Subcutaneous adipose tissue (tissue), 4 donors: ENCODE results near the gene CRYM. TPM values are rescaled to one million over a fixed set of nuclear protein-coding genes. Genes with fewer than 3 reads are reported as not detected.

ENCODE experiments used
- total RNA-seq, 4 donors: library from RNA; depleted of rRNA; stranded (reverse); fragments of >200 nt; gene quantifications; one replicate each; pipeline ENCODE4 v1.1.0, GENCODE V29; 2016
- TF ChIP-seq, protein P1 (sequence below): fragments of 450-650 bp; IDR thresholded peaks from one replicate; pipeline ENCODE4 v1.5.1; 2016; ENCODE audit warnings: low read depth, mild to moderate bottlenecking, control low read depth, antibody characterized with exemption, moderate library complexity

Gene CRYM
- total RNA-seq, 4 donors from 2014 or later, result 0.85 to 3.1 (median 1.9) TPM; not detected in 1

DNA sequence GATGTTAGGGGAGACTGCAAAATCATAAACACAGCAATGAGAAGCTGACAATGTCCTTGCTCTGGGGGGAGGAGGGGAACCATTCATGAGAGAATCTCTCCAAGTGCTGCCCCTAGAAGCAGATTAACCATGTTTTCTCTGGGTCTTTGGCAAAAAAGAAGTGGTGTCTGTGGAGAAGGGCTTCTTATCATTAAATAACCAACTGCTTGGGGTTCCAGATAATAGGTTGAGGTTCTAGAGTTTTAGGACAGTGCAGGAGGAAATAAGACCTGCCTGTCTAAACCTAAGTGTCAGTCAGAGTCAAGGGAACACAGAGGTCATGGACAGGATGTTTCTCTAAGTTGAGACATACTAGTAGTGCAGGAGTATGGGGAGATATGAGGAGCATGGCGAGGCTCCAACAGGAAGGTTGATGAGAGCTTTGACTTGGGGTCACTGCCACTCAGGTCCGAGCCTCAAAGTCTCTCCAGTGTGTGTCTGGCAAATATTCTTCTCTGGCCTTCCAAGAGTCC lies 49.7 kb downstream of the CRYM start:
- TF ChIP-seq, protein P1, sequence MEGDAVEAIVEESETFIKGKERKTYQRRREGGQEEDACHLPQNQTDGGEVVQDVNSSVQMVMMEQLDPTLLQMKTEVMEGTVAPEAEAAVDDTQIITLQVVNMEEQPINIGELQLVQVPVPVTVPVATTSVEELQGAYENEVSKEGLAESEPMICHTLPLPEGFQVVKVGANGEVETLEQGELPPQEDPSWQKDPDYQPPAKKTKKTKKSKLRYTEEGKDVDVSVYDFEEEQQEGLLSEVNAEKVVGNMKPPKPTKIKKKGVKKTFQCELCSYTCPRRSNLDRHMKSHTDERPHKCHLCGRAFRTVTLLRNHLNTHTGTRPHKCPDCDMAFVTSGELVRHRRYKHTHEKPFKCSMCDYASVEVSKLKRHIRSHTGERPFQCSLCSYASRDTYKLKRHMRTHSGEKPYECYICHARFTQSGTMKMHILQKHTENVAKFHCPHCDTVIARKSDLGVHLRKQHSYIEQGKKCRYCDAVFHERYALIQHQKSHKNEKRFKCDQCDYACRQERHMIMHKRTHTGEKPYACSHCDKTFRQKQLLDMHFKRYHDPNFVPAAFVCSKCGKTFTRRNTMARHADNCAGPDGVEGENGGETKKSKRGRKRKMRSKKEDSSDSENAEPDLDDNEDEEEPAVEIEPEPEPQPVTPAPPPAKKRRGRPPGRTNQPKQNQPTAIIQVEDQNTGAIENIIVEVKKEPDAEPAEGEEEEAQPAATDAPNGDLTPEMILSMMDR, result no peak

DNA sequence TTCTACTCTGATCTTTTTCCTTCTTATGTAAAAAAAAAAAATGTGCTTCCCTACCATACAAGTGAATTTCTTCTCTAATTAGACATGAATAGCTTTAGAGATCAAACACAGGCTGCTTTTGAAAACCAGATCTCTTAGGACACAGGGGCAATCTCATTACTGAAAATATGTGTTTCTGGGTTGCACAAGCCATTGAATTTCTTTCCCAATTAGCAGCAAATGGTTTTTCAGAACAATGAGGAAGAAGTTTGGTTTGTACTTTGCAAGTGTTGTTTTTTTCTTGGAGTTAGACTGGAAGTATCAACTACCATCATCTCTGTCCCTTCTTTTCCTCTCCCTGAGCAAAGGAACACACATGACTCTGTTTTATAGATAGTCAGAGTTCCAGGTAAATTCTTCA lies 50.2 kb downstream of the CRYM start:
- TF ChIP-seq, protein P1, result no peak

DNA sequence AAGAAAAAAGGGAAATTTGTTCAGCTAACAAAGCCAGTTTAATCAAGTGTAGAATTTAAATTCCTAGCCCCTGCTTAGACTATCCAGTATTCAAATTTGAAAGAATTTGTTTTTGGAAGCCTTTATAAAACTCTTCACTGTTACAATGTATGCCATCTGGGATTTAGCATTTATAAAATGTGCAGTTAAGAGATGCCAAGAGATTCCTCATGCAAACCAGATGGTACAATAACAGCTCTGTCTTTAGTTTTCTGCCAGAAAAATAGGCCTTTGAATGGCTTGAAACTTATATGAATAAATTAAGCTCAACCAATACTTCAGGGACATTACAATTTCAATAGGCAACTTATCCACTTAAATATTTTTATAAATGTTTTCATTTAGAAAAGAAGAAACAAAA lies 51.3 kb downstream of the CRYM start:
- TF ChIP-seq, protein P1, result no peak

DNA sequence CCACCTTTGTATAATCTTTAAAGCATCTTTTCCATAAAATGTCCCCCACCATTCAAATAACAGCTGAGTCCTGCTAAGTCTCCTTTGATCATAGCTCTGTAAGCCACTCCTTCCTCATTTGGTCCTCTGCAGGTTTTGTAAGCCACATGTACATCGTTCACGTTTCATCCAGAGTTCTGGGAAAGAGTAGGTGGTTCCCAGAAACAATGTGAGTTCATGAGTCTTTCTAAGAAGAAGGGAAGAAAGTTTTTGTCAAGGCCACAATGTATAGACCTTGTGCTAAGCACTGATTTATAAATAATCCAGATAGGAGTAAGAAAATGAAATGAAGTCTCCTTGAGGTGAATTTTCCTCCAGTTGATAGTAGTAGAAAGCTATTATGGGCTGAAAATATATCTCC lies 53.3 kb downstream of the CRYM start:
- TF ChIP-seq, protein P1, result no peak

DNA sequence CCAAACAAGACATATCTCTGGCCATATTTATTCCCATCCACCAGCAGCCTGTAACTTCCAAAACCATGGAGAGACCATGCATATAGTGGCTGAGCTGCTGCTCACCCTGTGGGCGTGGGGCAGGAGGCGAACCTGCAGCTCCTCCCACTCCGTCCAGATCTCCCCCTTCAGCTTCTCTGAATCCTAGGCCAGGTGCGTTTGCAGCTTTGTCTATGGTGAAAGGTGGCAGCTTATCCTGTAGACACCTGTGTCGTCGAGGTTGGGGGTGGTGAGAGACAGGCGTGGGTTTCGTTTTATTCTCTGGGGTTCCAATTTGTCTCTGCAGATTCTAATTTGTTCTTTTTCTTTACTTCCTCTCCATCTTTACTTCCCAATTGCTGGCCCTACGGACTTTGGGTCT lies 54.3 kb downstream of the CRYM start:
- TF ChIP-seq, protein P1, result no peak

DNA sequence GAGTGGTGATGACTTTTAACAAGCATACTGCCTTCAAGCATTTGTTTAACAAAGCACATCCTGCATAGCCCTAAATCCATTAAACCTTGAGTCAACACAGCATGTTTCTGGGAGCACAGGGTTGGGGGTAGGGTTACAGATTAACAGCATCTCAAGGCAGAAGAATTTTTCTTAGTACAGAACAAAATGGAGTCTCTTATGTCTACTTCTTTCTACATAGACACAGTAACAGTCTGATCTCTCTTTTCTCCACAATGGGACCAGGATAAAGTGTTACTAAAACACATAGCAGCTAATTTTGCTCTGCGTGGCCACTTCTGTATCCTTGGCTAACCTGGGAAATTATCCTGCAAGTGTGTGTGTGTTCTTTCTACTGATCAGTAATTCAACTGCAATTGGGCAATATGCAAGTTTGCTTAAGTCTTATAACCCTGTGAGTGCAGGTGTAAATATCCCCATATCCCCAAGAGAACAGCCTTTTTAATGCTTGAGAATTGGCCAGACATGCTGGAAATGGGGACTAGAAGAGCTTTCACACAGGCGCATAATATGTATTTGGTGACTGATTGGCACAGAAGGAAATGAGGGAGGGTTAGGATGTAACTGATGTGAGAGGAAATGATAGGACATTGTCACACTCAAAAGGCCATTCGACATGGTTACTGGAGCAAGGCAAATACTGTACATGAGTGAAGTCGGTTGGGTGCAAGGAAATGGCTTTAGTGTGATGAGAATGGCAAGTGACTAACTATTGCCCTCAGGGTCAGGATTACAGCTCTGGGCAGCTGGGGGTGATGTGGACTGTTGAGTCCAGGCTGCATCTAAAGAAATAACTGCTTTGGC lies 55.4 kb downstream of the CRYM start:
- TF ChIP-seq, protein P1, result no peak

DNA sequence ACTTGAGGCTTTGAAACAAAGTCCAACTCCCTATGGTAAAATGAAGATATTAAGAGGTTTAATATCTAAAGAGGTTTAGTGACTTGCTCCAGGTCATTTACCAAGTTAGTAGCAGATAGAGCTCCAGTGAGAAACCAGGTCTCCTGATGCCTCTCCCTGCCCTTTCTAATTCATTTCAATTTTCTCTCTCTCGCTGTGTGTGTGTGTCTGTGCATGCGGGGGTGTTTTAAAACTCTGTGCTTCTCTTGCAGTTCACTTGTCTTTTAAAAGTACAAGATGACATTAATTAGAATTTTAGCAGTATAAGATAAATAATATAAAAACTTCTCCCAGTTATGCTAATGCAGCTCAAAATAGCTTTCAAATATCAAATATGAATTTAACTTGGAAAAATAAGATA lies 58.5 kb downstream of the CRYM start:
- TF ChIP-seq, protein P1, result no peak
